BLaER1 treated with 17β-estradiol and CSF1 and Interleukin-3, amounts not matched to agents 10 nM and 100 nM (cell line): ENCODE results near the gene DUSP23.

Experiments used
- H3K27ac ChIP-seq, 11 experiments: shearing (Covaris generic); formaldehyde crosslinking; 2 replicates each; pipeline ENCODE4 v1.8.1; 2022
- H3K27me3 ChIP-seq, 11 experiments: shearing (Covaris generic); formaldehyde crosslinking; 2 replicates each; pipeline ENCODE4 v1.8.1; 2022
- H3K36me3 ChIP-seq, 11 experiments: shearing (Covaris generic); formaldehyde crosslinking; 2 replicates each; pipeline ENCODE4 v1.8.1; 2022
- H3K4me1 ChIP-seq, 10 experiments: shearing (Covaris generic); formaldehyde crosslinking; 2 replicates each; pipeline ENCODE4 v1.8.1; 2022
- H3K4me2 ChIP-seq, 11 experiments: shearing (Covaris generic); formaldehyde crosslinking; 2 replicates each; pipeline ENCODE4 v1.8.1; 2022
- H3K4me3 ChIP-seq, 10 experiments: shearing (Covaris generic); formaldehyde crosslinking; 2 replicates each; pipeline ENCODE4 v1.8.1; 2022
- H3K9ac ChIP-seq, 11 experiments: shearing (Covaris generic); formaldehyde crosslinking; 2 replicates each; pipeline ENCODE4 v1.8.1; 2022
- H3K9me3 ChIP-seq, 11 experiments: shearing (Covaris generic); formaldehyde crosslinking; replicated peaks in 1 of 11; 2 replicates each; pipeline ENCODE4 v1.8.1; 2022
- H4K20me1 ChIP-seq, 11 experiments: shearing (Covaris generic); formaldehyde crosslinking; 2 replicates each; pipeline ENCODE4 v1.8.1; 2022
- Cebpa-rat ChIP-seq, 11 experiments: shearing (Covaris generic); IDR thresholded peaks; 2 replicates each; pipeline ENCODE4 v1.8.1; 2022

The DUSP23 gene

GRCh38 chr1:159795534-159795933 is 14.8 kb downstream of the DUSP23 start:
- H3K9me3 ChIP-seq = no peaks in the 10 kb centered on the region
- no peaks in the 10 kb centered on the region; a peak in 1 of 22 replicates for H4K20me1 ChIP-seq
- H3K4me1 ChIP-seq = peaks cover 18 to 26% (median 20%) of the 10 kb centered on the region in 10 experiments
- H3K27ac ChIP-seq = no peak overlapping the region
- H3K9ac ChIP-seq = no peak overlapping the region
- H3K4me3 ChIP-seq = no peak overlapping the region
- H3K36me3 ChIP-seq = 0 out of 22 replicates have a peak, but pooled peaks cover 0 to 13% (median 0%) of the 10 kb centered on the region in 11 experiments
- H3K4me2 ChIP-seq = no peak overlapping the region
- no peak for TF ChIP-seq Cebpa-rat (IDR thresholded peaks at IDR 0.05)
- no peaks in the 10 kb centered on the region for H3K27me3 ChIP-seq

- Histone ChIP-seq H3K9me3 (no peaks in the 10 kb centered on the region), H3K36me3 (0 out of 22 replicates have a peak, but pooled peaks cover 0 to 13% (median 0%) of the 10 kb centered on the region in 11 experiments), H3K27ac (peak overlapping the region in 2 of 11 experiments; percentile 39 to 41; a peak in 3 of 22 replicates), H3K27me3 (no peaks in the 10 kb centered on the region), H4K20me1 (no peaks in the 10 kb centered on the region; a peak in 1 of 22 replicates), H3K4me2 (peak overlapping the region; percentile 60 to 83 (median 74); a peak in 21 of 22 replicates), H3K9ac (0 out of 22 replicates have a peak overlapping the region, but pooled peaks of 1 of the 11 experiments have one; percentile 13), H3K4me1 (peaks cover 23 to 53% (median 36%) of the 10 kb centered on the region in 10 experiments), H3K4me3 (no peak overlapping the region)
- TF ChIP-seq Cebpa-rat (IDR thresholded peaks at IDR 0.05) = no peak
Measured at GRCh38 chr1:159798893-159799292, 18.1 kb downstream of the DUSP23 start.

GRCh38 chr1:159799446-159799985 is 18.8 kb downstream of the DUSP23 start:
- H4K20me1 ChIP-seq = no peaks in the 10 kb centered on the region; a peak in 1 of 22 replicates
- TF ChIP-seq Cebpa-rat (IDR thresholded peaks at IDR 0.05) = no peak
- H3K9ac ChIP-seq = 0 out of 22 replicates have a peak overlapping the region, but pooled peaks of 1 of the 11 experiments have one; percentile 13
- H3K36me3 ChIP-seq = 0 out of 22 replicates have a peak, but pooled peaks cover 0 to 11% (median 0%) of the 10 kb centered on the region in 11 experiments
- H3K27ac ChIP-seq = peak overlapping the region in 5 of 11 experiments; percentile 7 to 41 (median 30); a peak in 6 of 22 replicates
- no peak overlapping the region for H3K4me3 ChIP-seq
- H3K27me3 ChIP-seq = no peaks in the 10 kb centered on the region
- peaks cover 23 to 58% (median 36%) of the 10 kb centered on the region in 10 experiments for H3K4me1 ChIP-seq
- H3K9me3 ChIP-seq = no peaks in the 10 kb centered on the region
- H3K4me2 ChIP-seq = peak overlapping the region; percentile 60 to 83 (median 74)

GRCh38 chr1:159800177-159800930 is 19.6 kb downstream of the DUSP23 start:
- Histone ChIP-seq H3K36me3 (0 out of 22 replicates have a peak, but pooled peaks cover 0 to 7% (median 0%) of the 10 kb centered on the region in 11 experiments), H3K27ac (peak overlapping the region in 5 of 11 experiments; percentile 7 to 41 (median 30); a peak in 4 of 22 replicates), H3K4me2 (peak overlapping the region; percentile 60 to 83 (median 74))

GRCh38 chr1:159802111-159802510 is 21.3 kb downstream of the DUSP23 start, which contains the start of gene FCRL6:
TSS of gene FCRL6 (plus strand) at chr1:159802360. CDS start at chr1:159802425, 65 bp downstream.
- no peaks in the 10 kb centered on the region for H3K9me3 ChIP-seq
- no peak within 1 kb of the TSS for H3K9ac ChIP-seq
- H3K4me2 ChIP-seq = peak within 1 kb of the TSS in 10 of 11 experiments; percentile 60 to 83 (median 76); a peak in 16 of 22 replicates
- H3K27me3 ChIP-seq = no peaks in the 10 kb centered on the region
- no peaks in the 10 kb centered on the region; a peak in 2 of 22 replicates for H4K20me1 ChIP-seq
- no peak within 1 kb of the TSS for H3K4me3 ChIP-seq
- no peak within 1 kb of the TSS for H3K27ac ChIP-seq
- H3K4me1 ChIP-seq = peaks cover 23 to 65% (median 36%) of the 10 kb centered on the region in 10 experiments
- no peak for TF ChIP-seq Cebpa-rat (IDR thresholded peaks at IDR 0.05)
- no peaks in the 10 kb centered on the region for H3K36me3 ChIP-seq

More at GRCh38 chr1:159800177-159800930, 19.6 kb downstream of the DUSP23 start:
- H3K9me3 ChIP-seq = no peaks in the 10 kb centered on the region
- no peak overlapping the region for H3K4me3 ChIP-seq
- TF ChIP-seq Cebpa-rat (IDR thresholded peaks at IDR 0.05) = no peak
- no peaks in the 10 kb centered on the region; a peak in 1 of 22 replicates for H4K20me1 ChIP-seq
- no peaks in the 10 kb centered on the region for H3K27me3 ChIP-seq
- no peak overlapping the region for H3K9ac ChIP-seq
- peaks cover 23 to 60% (median 36%) of the 10 kb centered on the region in 10 experiments for H3K4me1 ChIP-seq

- H3K27me3 ChIP-seq = no peaks in the 10 kb centered on the region
Measured at GRCh38 chr1:159803956-159804689, 23.4 kb downstream of the DUSP23 start.

GRCh38 chr1:159804924-159805323 is 24.2 kb downstream of the DUSP23 start:
- H3K27me3 ChIP-seq = no peaks in the 10 kb centered on the region
- H3K9ac ChIP-seq = no peak overlapping the region
- no peaks in the 10 kb centered on the region for H3K9me3 ChIP-seq
- H3K4me1 ChIP-seq = peaks cover 11 to 56% (median 22%) of the 10 kb centered on the region in 10 experiments
- peaks cover 0 to 18% (median 0%) of the 10 kb centered on the region in 11 experiments; a peak in 4 of 22 replicates for H3K36me3 ChIP-seq
- peaks cover 0 to 15% (median 0%) of the 10 kb centered on the region in 11 experiments; a peak in 3 of 22 replicates for H4K20me1 ChIP-seq
- no peak overlapping the region for H3K4me2 ChIP-seq
- no peak for TF ChIP-seq Cebpa-rat (IDR thresholded peaks at IDR 0.05)
- no peak overlapping the region for H3K4me3 ChIP-seq
- H3K27ac ChIP-seq = no peak overlapping the region

More at GRCh38 chr1:159803956-159804689, 23.4 kb downstream of the DUSP23 start:
- H3K4me3 ChIP-seq = no peak overlapping the region
- H3K9ac ChIP-seq = no peak overlapping the region
- H3K4me1 ChIP-seq = peaks cover 19 to 64% (median 30%) of the 10 kb centered on the region in 10 experiments
- peak overlapping the region in 3 of 11 experiments; percentile 16 to 82 (median 65); a peak in 5 of 22 replicates for H3K4me2 ChIP-seq
- no peak overlapping the region for H3K27ac ChIP-seq
- no peaks in the 10 kb centered on the region for H3K9me3 ChIP-seq
- H3K36me3 ChIP-seq = peaks cover 0 to 10% (median 0%) of the 10 kb centered on the region in 11 experiments; a peak in 4 of 22 replicates
- peaks cover 0 to 7% (median 0%) of the 10 kb centered on the region in 11 experiments; a peak in 3 of 22 replicates for H4K20me1 ChIP-seq
- peak in 5 of 11 experiments; percentile 11 to 68 (median 34); a peak in 6 of 22 replicates for TF ChIP-seq Cebpa-rat (IDR thresholded peaks at IDR 0.05)

- Histone ChIP-seq H3K4me3 (no peak overlapping the region), H3K9me3 (no peaks in the 10 kb centered on the region), H3K4me2 (no peak overlapping the region; a peak in 1 of 22 replicates), H3K9ac (no peak overlapping the region), H3K36me3 (peaks cover 0 to 16% (median 0%) of the 10 kb centered on the region in 11 experiments; a peak in 3 of 22 replicates), H3K4me1 (peaks cover 0 to 13% (median 0%) of the 10 kb centered on the region in 10 experiments; a peak in 5 of 20 replicates), H3K27ac (no peak overlapping the region), H3K27me3 (no peaks in the 10 kb centered on the region), H4K20me1 (peaks cover 0 to 49% (median 0%) of the 10 kb centered on the region in 11 experiments; a peak in 4 of 22 replicates)
- TF ChIP-seq Cebpa-rat (IDR thresholded peaks at IDR 0.05) = no peak
Measured at GRCh38 chr1:159815926-159816325, 35.2 kb downstream of the DUSP23 start.
